Measurements from ENCODE around the gene PI16. TPM values are rescaled to one million over a fixed set of nuclear protein-coding genes. Genes with fewer than 3 reads are reported as not detected.

Gene PI16
- total and polyA plus RNA-seq, 2 of the 13 experiments (the other 11 are each of a cell fraction or from before 2014, with no cell fraction given), result not detected

DNA sequence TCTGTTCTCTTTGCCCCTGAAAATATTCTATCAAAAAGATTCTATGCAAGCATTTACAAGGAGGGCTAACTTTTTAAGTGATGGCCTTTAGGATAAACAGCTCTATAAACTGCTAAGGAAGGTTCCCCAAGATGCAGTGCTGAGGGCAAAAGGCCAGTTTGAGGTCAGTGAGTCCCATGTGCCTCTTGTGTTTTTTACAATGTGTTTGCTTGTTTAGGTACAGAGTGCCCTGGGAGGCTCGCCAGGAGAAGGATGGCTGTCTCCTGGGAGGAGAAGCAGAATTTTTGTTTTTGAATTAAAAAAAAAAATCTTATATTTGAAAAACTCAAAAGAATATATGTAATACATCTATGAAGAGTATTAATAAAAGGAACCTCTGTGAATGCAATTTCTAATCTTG, 18.7 kb downstream of the PI16 start (continued):
- TF ChIP-seq, protein P1, sequence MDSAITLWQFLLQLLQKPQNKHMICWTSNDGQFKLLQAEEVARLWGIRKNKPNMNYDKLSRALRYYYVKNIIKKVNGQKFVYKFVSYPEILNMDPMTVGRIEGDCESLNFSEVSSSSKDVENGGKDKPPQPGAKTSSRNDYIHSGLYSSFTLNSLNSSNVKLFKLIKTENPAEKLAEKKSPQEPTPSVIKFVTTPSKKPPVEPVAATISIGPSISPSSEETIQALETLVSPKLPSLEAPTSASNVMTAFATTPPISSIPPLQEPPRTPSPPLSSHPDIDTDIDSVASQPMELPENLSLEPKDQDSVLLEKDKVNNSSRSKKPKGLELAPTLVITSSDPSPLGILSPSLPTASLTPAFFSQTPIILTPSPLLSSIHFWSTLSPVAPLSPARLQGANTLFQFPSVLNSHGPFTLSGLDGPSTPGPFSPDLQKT (CRISPR knock-in tag; IDR thresholded peaks at IDR 0.05; ENCODE audit: borderline replicate concordance), result no peak
- no peak for TF ChIP-seq ATF1 (CRISPR knock-in tag; IDR thresholded peaks at IDR 0.05)

- H4K20me1 ChIP-seq (ENCODE audit: insufficient read depth, low read length), result no peaks in the 10 kb centered on the region
- TF ChIP-seq DNMT3B (CRISPR knock-in tag; conservative IDR thresholded peaks at IDR 0.05) (no peak), ZNF224 (CRISPR knock-in tag; IDR thresholded peaks at IDR 0.05) (no peak), ZNF318 (CRISPR knock-in tag; IDR thresholded peaks at IDR 0.05) (no peak), MTF2 (CRISPR knock-in tag; IDR thresholded peaks at IDR 0.05; ENCODE audit: borderline replicate concordance) (no peak), ZNF143 (CRISPR knock-in tag; IDR thresholded peaks at IDR 0.05) (no peak), NR3C1 (CRISPR knock-in tag; IDR thresholded peaks at IDR 0.05) (no peak), ZNF629 (CRISPR knock-in tag; conservative IDR thresholded peaks at IDR 0.05) (no peak), ZNF605 (CRISPR knock-in tag; IDR thresholded peaks at IDR 0.05) (no peak), HNF1B (CRISPR knock-in tag; IDR thresholded peaks at IDR 0.05) (no peak)
- no TSS peak for BruUV-seq (replicated peaks)
- H3K4me3 ChIP-seq (replicated peaks in 1 of 3; ENCODE audit: insufficient read depth in 1 of 3, low read depth in 2 of 3, low read length in 3 of 3), result no peak overlapping the region
- DNase-seq (ENCODE audit: low spot score) (no peak), ATAC-seq (no peak), FAIRE-seq (no peak)
- no peak overlapping the region for H2AFZ ChIP-seq (ENCODE audit: low read length)
- no peak overlapping the region for H3K4me2 ChIP-seq (ENCODE audit: low read depth, low read length)
- no peaks in the 10 kb centered on the region for H3K27me3 ChIP-seq (ENCODE audit: control insufficient read depth in 1 of 2, insufficient read depth in 2 of 2, low read length in 2 of 2)
- no peaks in the 10 kb centered on the region for H3K4me1 ChIP-seq (ENCODE audit: insufficient read depth, low read length)
- WGBS (ENCODE audit: low lambda C conversion rate), result 95% methylated on average over 3 of the region's 4 CpGs
- no peaks in the 10 kb centered on the region for H3K79me2 ChIP-seq (ENCODE audit: insufficient read depth, low read length)
- ChIA-PET POLR2A (no interaction called here), CTCF (ENCODE audit: low intra/inter-chr PET ratio, low total read pairs) (no interaction called here)
- in situ Hi-C loops (cut with HindIII; ENCODE audit: extremely low pct_ligation_motif_present, low pct_unique_long_range_greater_than_20kb) (no loop called here), intact Hi-C loops (cut with micrococcal nuclease; ENCODE audit: unreplicated experiment) (no loop called here)
- no peaks in the 10 kb centered on the region for H3K9me3 ChIP-seq (ENCODE audit: low read length)
- H3K9ac ChIP-seq (ENCODE audit: insufficient read depth, low read depth, low read length), result no peak overlapping the region
- H3K36me3 ChIP-seq (replicated peaks in 1 of 2; ENCODE audit: control insufficient read depth in 1 of 2, insufficient read depth in 2 of 2, low read length in 2 of 2), result peaks cover 82 to 98% of the 10 kb centered on the region in 2 experiments
- H3K27ac ChIP-seq (ENCODE audit: extremely low read length, insufficient read depth, low read length), result no peak overlapping the region
Observed at GRCh38 chr6:36973647-36974046, 19.1 kb downstream of the PI16 start.

Measured in HepG2 (cell line).